DND-41 (cell line): ENCODE results near the gene HRAS.

Experiments used
- ATAC-seq: fragments of 200-7000 bp; cut with Tn5 transposase; 3 replicates; pipeline ENCODE4 v1.9.1; 2021; ENCODE audit warnings: low read depth; ENCODE audit not compliant: insufficient read depth
- DNase-seq: peaks from one replicate; pipeline ENCODE4 v3.0.0-alpha.2; 2020
- H2AFZ ChIP-seq: 2 replicates; pipeline ENCODE4 v1.6.0; 2012; ENCODE audit warnings: low read depth, low read length
- H3K27ac ChIP-seq: 2 replicates; pipeline ENCODE4 v1.5.1; 2012; ENCODE audit warnings: low read length, inconsistent platforms
- H3K27me3 ChIP-seq: fragments of 200-600 bp; sonication (generic); 2 replicates; pipeline ENCODE4 v1.6.0; 2012; ENCODE audit warnings: low read length, mild to moderate bottlenecking, inconsistent platforms; ENCODE audit not compliant: insufficient read depth, poor library complexity
- H3K36me3 ChIP-seq: 2 replicates; pipeline ENCODE4 v1.5.1; 2012; ENCODE audit warnings: low read length, inconsistent platforms; ENCODE audit not compliant: insufficient read depth
- H3K4me1 ChIP-seq: 2 replicates; pipeline ENCODE4 v1.5.1; 2012; ENCODE audit warnings: mild to moderate bottlenecking, low read length; ENCODE audit not compliant: insufficient read depth
- H3K4me2 ChIP-seq: 2 replicates; pipeline ENCODE4 v1.6.0; 2012; ENCODE audit warnings: mild to moderate bottlenecking, moderate library complexity, low read length, inconsistent platforms; ENCODE audit not compliant: insufficient read depth
- H3K4me3 ChIP-seq, 2 experiments: fragments of 200-600 bp in 1 of 2; shearing (Covaris generic) in 1 of 2; 2 replicates each; pipeline ENCODE4 v1.5.1; 2012 to 2016; ENCODE audit warnings: inconsistent platforms in 2 of 2, low read length in 2 of 2, mild to moderate bottlenecking in 2 of 2, low read depth in 1 of 2, moderate library complexity in 1 of 2
- H3K79me2 ChIP-seq: 2 replicates; pipeline ENCODE4 v1.6.0; 2012; ENCODE audit warnings: low read length, inconsistent platforms; ENCODE audit not compliant: insufficient read depth
- H3K9ac ChIP-seq: 2 replicates; pipeline ENCODE4 v1.6.0; 2012; ENCODE audit warnings: low read depth, mild to moderate bottlenecking, inconsistent platforms, low read length, moderate library complexity
- H3K9me3 ChIP-seq: 2 replicates; pipeline ENCODE4 v1.5.1; 2012; ENCODE audit warnings: low read length, moderate library complexity, mild to moderate bottlenecking, inconsistent platforms; ENCODE audit not compliant: insufficient read depth, severe bottlenecking
- H4K20me1 ChIP-seq: 2 replicates; pipeline ENCODE4 v1.6.0; 2012; ENCODE audit warnings: low read length; ENCODE audit not compliant: insufficient read depth
- CTCF ChIP-seq: IDR thresholded peaks from 2 replicates; pipeline ENCODE4 v1.5.1; 2012; ENCODE audit warnings: borderline replicate concordance, low read length, moderate library complexity, mild to moderate bottlenecking; ENCODE audit not compliant: poor library complexity, severe bottlenecking; ENCODE audit errors: extremely low read depth
- EZH2 ChIP-seq: IDR thresholded peaks from 3 replicates; pipeline ENCODE4 v1.6.1; 2012; ENCODE audit warnings: borderline replicate concordance, low read depth, mild to moderate bottlenecking, moderate library complexity, low read length, inconsistent platforms; ENCODE audit not compliant: severe bottlenecking

Gene HRAS

GRCh38 chr11:502288-503178 is 32.8 kb downstream of the HRAS start:
- Histone ChIP-seq H3K4me2 (no peak overlapping the region), H3K27ac (no peak overlapping the region), H4K20me1 (peaks cover 49% of the 10 kb centered on the region), H3K9ac (no peak overlapping the region), H3K36me3 (peaks cover 64% of the 10 kb centered on the region), H2AFZ (no peak overlapping the region), H3K27me3 (no peaks in the 10 kb centered on the region), H3K4me1 (peaks cover 21% of the 10 kb centered on the region), H3K79me2 (peaks cover 57% of the 10 kb centered on the region), H3K9me3 (no peaks in the 10 kb centered on the region), H3K4me3 (no peak overlapping the region)
- no peak for DNase-seq
- TF ChIP-seq CTCF (no peak), EZH2 (no peak)
- no peak for ATAC-seq

- Histone ChIP-seq H3K79me2 (peaks cover 56% of the 10 kb centered on the region), H2AFZ (no peak overlapping the region), H3K27ac (no peak overlapping the region), H3K36me3 (peaks cover 71% of the 10 kb centered on the region), H3K27me3 (no peaks in the 10 kb centered on the region), H3K9ac (no peak overlapping the region), H3K9me3 (no peaks in the 10 kb centered on the region), H3K4me2 (no peak overlapping the region), H3K4me3 (no peak overlapping the region), H3K4me1 (peaks cover 18% of the 10 kb centered on the region), H4K20me1 (peaks cover 50% of the 10 kb centered on the region)
- ATAC-seq (no peak), DNase-seq (no peak)
- TF ChIP-seq EZH2, result no peak
- no peak for TF ChIP-seq CTCF
Observed at GRCh38 chr11:501683-502287, 33.6 kb downstream of the HRAS start.

GRCh38 chr11:501001-501682 is 34.2 kb downstream of the HRAS start:
- no peak overlapping the region for H2AFZ ChIP-seq
- no peak overlapping the region for H3K4me2 ChIP-seq
- H3K4me1 ChIP-seq, result peaks cover 18% of the 10 kb centered on the region
- no peak overlapping the region for H3K27ac ChIP-seq
- ATAC-seq (no peak), DNase-seq (no peak)
- TF ChIP-seq EZH2 (no peak), CTCF (no peak)
- no peaks in the 10 kb centered on the region for H3K9me3 ChIP-seq
- no peaks in the 10 kb centered on the region for H3K27me3 ChIP-seq
- peaks cover 50% of the 10 kb centered on the region for H4K20me1 ChIP-seq
- peaks cover 73% of the 10 kb centered on the region for H3K36me3 ChIP-seq
- H3K4me3 ChIP-seq, result no peak overlapping the region
- H3K9ac ChIP-seq, result no peak overlapping the region
- H3K79me2 ChIP-seq, result peaks cover 51% of the 10 kb centered on the region
